ENCODE data around the gene OSBPL10. TPM values are rescaled to one million over a fixed set of nuclear protein-coding genes. Genes with fewer than 3 reads are reported as not detected.
"Not testable (repeated sequence)": the region's sequence is repeated elsewhere in the genome, so short reads cannot be mapped to it uniquely, and the experiment has no call there.

OSBPL10 gene
- total and polyA plus RNA-seq, 4 experiments from 2014 or later: 0.95 TPM; not detected in 3

DNA sequence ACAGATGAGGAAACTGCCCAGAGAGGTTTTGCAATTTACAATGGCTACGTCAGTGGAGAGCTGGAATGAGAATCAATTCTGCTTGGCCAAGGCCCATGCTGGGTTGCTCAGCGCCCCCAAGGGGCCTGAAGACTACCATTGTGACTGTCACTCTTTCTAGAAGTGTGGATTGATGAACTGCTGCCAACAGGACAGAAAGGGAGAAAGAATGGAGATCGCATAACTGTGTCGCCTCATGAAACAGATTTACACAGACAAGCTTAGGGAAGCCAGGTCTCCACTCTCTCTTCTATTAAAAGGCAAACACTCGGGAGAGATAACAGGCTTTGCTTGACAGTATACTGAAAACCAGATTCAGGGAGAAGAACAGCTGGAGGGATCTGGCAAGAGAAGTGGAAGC, 288.3 kb downstream of the OSBPL10 start:
- Mint-ChIP-seq H3K4me1 (no peaks in the 10 kb centered on the region), H3K27ac (no peak overlapping the region), H3K36me3 (no peaks in the 10 kb centered on the region), H3K4me3 (no peak overlapping the region), H3K9me3 (peaks cover 0 to 11% (median 4%) of the 10 kb centered on the region in 8 donors), H3K27me3 (no peaks in the 10 kb centered on the region)
- DNase-seq: no peak
- Histone ChIP-seq H3K27me3 (ENCODE audit: insufficient read depth, low read length) (no peaks in the 10 kb centered on the region), H3K9me3 (ENCODE audit: control insufficient read depth in 1 of 2, low read length in 2 of 2) (no peaks in the 10 kb centered on the region), H3K4me1 (ENCODE audit: insufficient read depth, low read length) (no peaks in the 10 kb centered on the region), H3K27ac (ENCODE audit: low read depth, low read length) (no peak overlapping the region), H3K36me3 (ENCODE audit: insufficient read depth, low read length) (no peaks in the 10 kb centered on the region), H3K4me3 (ENCODE audit: low read length in 2 of 2) (no peak overlapping the region)
- CTCF ChIA-PET (ENCODE audit: partially characterized antibody): interaction anchor here (0.7 to 1.0 kb wide), 2 partner anchors 540 to 923 kb away, joined by 3 to 5 read pairs; no protein-coding TSS in a partner anchor
- intact Hi-C loops (cut with micrococcal nuclease): no loop called here
- POLR2A ChIA-PET (ENCODE audit: partially characterized antibody): no interaction called here

DNA sequence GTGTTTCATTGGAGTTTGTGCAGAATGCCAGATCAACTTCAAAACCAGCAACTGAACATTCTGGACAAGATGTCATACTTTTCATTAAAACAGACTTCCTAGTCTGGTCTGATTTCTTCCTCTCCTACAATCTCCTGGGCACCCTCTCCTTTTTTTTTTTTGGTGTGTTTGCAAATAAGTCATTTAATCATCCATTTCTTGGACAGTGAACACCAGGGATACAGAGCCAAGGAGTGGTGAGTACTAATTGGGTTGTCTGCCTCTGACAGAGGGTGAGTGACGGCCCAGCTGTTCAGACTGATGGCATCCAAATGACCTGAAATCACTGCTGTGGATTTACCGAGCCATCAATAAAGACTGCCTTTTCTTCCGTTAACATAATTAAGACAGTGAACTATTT, 290.3 kb downstream of the OSBPL10 start:
- no peaks in the 10 kb centered on the region for H3K27me3 Mint-ChIP-seq

DNA sequence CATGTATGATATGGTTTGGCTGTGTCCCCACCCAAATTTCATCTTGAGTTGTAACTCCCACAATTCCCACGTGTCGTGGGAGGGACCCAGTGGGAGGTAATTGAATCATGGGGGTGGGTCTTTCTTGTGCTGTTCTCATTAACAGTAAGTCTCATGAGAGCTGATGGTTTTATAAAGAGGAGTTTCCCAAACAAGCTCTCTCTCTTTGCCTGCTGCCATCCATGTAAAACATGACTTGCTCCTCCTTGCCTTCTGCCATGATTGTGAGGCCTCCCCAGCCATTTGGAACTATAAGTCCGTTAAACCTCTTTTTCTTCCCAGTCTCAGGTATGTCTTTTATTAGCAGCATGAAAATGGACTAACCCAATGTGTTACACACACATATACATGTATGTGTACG, 291.5 kb downstream of the OSBPL10 start:
- CTCF ChIA-PET (ENCODE audit: partially characterized antibody); H3K9me3 ChIP-seq (ENCODE audit: control insufficient read depth in 1 of 2, low read length in 2 of 2); H3K4me1 ChIP-seq (ENCODE audit: insufficient read depth, low read length); H3K27ac Mint-ChIP-seq; POLR2A ChIA-PET (ENCODE audit: partially characterized antibody); H3K4me3 Mint-ChIP-seq; H3K36me3 Mint-ChIP-seq; H3K36me3 ChIP-seq (ENCODE audit: insufficient read depth, low read length); H3K27ac ChIP-seq (ENCODE audit: low read depth, low read length); H3K4me1 Mint-ChIP-seq; H3K27me3 Mint-ChIP-seq; DNase-seq; H3K4me3 ChIP-seq (ENCODE audit: low read length in 2 of 2); intact Hi-C loops (cut with micrococcal nuclease); H3K27me3 ChIP-seq (ENCODE audit: insufficient read depth, low read length): not testable (repeated sequence)
- peaks cover 0 to 11% (median 4%) of the 10 kb centered on the region in 8 donors for H3K9me3 Mint-ChIP-seq

More for the DNA sequence above, 290.3 kb downstream of the OSBPL10 start:
- POLR2A ChIA-PET (ENCODE audit: partially characterized antibody): no interaction called here
- Mint-ChIP-seq H3K9me3 (peaks cover 0 to 11% (median 4%) of the 10 kb centered on the region in 8 donors), H3K4me1 (no peaks in the 10 kb centered on the region), H3K36me3 (no peaks in the 10 kb centered on the region), H3K4me3 (no peak overlapping the region), H3K27ac (no peak overlapping the region)
- H3K36me3 ChIP-seq (ENCODE audit: insufficient read depth, low read length): no peaks in the 10 kb centered on the region
- CTCF ChIA-PET (ENCODE audit: partially characterized antibody): no interaction called here
- no peak overlapping the region for H3K4me3 ChIP-seq (ENCODE audit: low read length in 2 of 2)
- H3K27me3 ChIP-seq (ENCODE audit: insufficient read depth, low read length): no peaks in the 10 kb centered on the region
- H3K27ac ChIP-seq (ENCODE audit: low read depth, low read length): no peak overlapping the region
- intact Hi-C loops (cut with micrococcal nuclease): no loop called here
- H3K4me1 ChIP-seq (ENCODE audit: insufficient read depth, low read length): no peaks in the 10 kb centered on the region
- no peaks in the 10 kb centered on the region for H3K9me3 ChIP-seq (ENCODE audit: control insufficient read depth in 1 of 2, low read length in 2 of 2)
- no peak for DNase-seq

DNA sequence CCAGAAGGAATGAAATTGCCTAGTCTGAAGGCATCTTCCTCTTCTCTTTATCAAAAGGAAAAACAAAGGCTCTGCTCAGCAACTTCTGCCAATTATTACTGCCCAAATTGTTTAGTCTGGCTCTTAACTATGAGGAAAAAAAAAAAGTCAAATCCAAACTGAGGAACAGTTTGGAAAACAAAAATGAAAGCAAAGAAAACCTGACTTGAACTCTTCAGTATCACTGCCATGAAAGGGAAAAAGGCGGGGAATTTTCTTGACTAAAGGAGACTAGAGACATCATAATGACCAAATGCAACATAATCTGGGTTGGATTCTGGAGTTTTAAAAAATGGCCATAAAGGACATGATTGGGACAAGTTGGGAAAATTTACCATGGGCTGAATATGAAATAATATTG, 292.1 kb downstream of the OSBPL10 start:
- Histone ChIP-seq H3K4me1 (ENCODE audit: insufficient read depth, low read length) (no peaks in the 10 kb centered on the region), H3K4me3 (ENCODE audit: low read length in 2 of 2) (no peak overlapping the region), H3K36me3 (ENCODE audit: insufficient read depth, low read length) (no peaks in the 10 kb centered on the region), H3K27ac (ENCODE audit: low read depth, low read length) (no peak overlapping the region), H3K27me3 (ENCODE audit: insufficient read depth, low read length) (no peaks in the 10 kb centered on the region), H3K9me3 (ENCODE audit: control insufficient read depth in 1 of 2, low read length in 2 of 2) (no peaks in the 10 kb centered on the region)
- Mint-ChIP-seq H3K27ac (no peak overlapping the region), H3K9me3 (peaks cover 0 to 11% (median 4%) of the 10 kb centered on the region in 8 donors), H3K4me3 (no peak overlapping the region), H3K4me1 (no peaks in the 10 kb centered on the region), H3K36me3 (no peaks in the 10 kb centered on the region), H3K27me3 (no peaks in the 10 kb centered on the region)
- DNase-seq: no peak
- intact Hi-C loops (cut with micrococcal nuclease): no loop called here
- ChIA-PET POLR2A (ENCODE audit: partially characterized antibody) (no interaction called here), CTCF (ENCODE audit: partially characterized antibody) (no interaction called here)

DNA sequence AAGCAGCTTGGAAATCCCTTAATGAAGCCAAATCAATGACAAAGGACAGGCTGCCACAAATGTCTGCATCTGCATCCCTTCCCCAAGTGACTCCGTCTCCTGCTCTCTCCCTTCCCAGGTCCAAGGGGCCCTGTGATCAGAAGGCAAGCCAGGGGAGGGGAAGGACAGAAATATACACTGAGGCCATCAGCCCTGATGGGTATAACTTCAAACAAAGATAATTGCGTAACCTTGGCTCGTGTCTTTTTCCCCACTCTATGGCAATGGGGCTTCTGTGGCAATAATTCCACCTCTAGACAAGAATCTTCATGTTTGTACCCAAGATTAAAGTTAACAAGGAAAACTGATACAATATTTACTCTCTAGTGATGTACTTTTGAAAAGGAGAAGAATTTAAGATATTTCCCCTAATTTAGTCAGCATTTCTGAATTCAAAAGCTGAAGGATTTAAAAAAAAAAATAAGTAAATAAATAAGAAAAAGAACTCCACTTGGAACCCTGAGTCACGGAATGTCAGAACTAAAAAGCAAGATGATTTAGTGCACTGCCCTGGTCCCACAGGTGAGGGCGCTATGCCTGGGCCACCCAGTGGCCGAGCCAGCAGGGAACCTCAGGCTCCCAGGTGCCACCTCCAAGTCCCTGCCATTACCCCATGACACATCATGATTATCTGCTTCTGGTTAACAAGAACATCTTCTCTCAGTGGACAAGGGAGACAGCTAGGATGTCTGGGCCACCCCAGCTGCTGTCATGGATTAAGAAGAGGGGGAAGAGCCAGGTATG, 293.9 kb downstream of the OSBPL10 start:
- Histone ChIP-seq H3K27ac (ENCODE audit: low read depth, low read length) (no peak overlapping the region), H3K36me3 (ENCODE audit: insufficient read depth, low read length) (no peaks in the 10 kb centered on the region), H3K4me3 (ENCODE audit: low read length in 2 of 2) (no peak overlapping the region), H3K27me3 (ENCODE audit: insufficient read depth, low read length) (no peaks in the 10 kb centered on the region), H3K4me1 (ENCODE audit: insufficient read depth, low read length) (no peaks in the 10 kb centered on the region), H3K9me3 (ENCODE audit: control insufficient read depth in 1 of 2, low read length in 2 of 2) (no peaks in the 10 kb centered on the region)
- Mint-ChIP-seq H3K27ac (no peak overlapping the region), H3K9me3 (peaks cover 0 to 11% (median 4%) of the 10 kb centered on the region in 8 donors), H3K4me3 (no peak overlapping the region), H3K4me1 (no peaks in the 10 kb centered on the region), H3K36me3 (no peaks in the 10 kb centered on the region), H3K27me3 (no peaks in the 10 kb centered on the region)
- DNase-seq: no peak
- POLR2A ChIA-PET (ENCODE audit: partially characterized antibody): no interaction called here
- intact Hi-C loops (cut with micrococcal nuclease): no loop called here
- CTCF ChIA-PET (ENCODE audit: partially characterized antibody): no interaction called here

DNA sequence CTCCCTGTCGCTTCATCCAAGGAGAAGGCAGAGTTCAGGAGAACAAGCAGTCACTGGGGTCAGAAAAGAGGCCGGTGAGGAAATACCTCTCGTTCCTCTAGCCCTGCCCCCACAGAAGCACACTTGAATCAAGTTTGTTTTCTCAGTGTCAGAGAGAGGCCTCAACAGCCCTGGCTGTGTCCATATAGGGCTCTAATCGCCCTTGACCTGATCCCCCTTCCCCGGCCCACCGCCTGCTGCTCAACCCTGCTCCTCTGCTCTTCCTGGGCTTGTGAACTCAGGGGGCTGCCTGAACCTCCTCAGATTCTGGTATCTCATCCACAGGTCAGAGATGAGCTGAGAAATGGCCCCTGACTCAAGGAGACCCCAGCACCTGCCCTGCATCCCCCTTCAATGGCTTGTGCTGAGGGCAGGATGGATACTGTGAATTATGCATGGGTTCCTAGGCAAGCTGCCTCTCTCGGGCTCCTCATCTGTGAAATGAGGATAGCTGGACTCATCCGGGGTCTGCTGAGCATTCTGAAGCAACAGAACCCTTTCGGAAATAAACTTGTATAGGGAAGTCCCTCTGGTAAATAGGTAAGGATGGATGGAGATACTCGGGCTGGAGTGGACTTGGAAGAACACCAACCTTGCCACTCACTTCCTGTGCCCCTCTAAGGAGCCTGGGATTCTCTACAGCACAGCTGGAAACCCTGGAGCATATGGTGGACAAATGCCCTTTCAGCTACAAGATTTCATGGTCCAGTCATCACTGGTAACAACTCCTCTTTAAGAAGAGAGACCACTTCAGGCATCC, 300.8 kb downstream of the OSBPL10 start:
- H3K4me1 ChIP-seq (ENCODE audit: insufficient read depth, low read length): no peaks in the 10 kb centered on the region
- ChIA-PET POLR2A (ENCODE audit: partially characterized antibody) (no interaction called here), CTCF (ENCODE audit: partially characterized antibody) (no interaction called here)
- intact Hi-C loops (cut with micrococcal nuclease): no loop called here
- H3K27me3 Mint-ChIP-seq: no peaks in the 10 kb centered on the region
- no peaks in the 10 kb centered on the region for H3K9me3 ChIP-seq (ENCODE audit: control insufficient read depth in 1 of 2, low read length in 2 of 2)
- H3K27ac ChIP-seq (ENCODE audit: low read depth, low read length): no peak overlapping the region
- no peaks in the 10 kb centered on the region for H3K36me3 ChIP-seq (ENCODE audit: insufficient read depth, low read length)
- H3K4me3 ChIP-seq (ENCODE audit: low read length in 2 of 2): no peak overlapping the region
- no peaks in the 10 kb centered on the region for H3K27me3 ChIP-seq (ENCODE audit: insufficient read depth, low read length)
- H3K9me3 Mint-ChIP-seq: no peaks in the 10 kb centered on the region
- H3K27ac Mint-ChIP-seq: no peak overlapping the region
- H3K36me3 Mint-ChIP-seq: no peaks in the 10 kb centered on the region
- no peak overlapping the region for H3K4me3 Mint-ChIP-seq
- H3K4me1 Mint-ChIP-seq: no peaks in the 10 kb centered on the region
- DNase-seq: no peak

DNA sequence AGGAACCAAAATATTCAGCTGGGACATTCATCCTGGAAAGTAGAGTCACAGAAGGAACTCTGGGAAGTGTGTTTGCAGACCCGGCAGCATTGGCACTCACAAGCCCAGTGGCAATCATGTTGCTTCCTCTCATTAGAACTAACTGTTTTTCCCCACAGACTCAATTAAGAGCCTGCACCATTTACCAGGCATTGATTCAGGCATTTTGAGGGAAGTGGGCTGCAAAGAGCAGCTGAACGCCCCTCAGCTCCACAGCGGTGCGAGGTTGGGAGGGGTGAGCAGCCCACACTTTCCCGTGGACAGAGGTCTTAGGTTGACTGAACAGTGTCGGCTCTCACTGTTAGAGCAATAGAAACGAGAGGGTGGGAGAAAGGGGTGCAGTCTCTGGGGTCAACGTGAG, 304.5 kb downstream of the OSBPL10 start:
- CTCF ChIA-PET (ENCODE audit: partially characterized antibody): no interaction called here
- intact Hi-C loops (cut with micrococcal nuclease): no loop called here

More for the DNA sequence above, 304.5 kb downstream of the OSBPL10 start:
- Mint-ChIP-seq H3K4me1 (no peaks in the 10 kb centered on the region), H3K4me3 (no peak overlapping the region), H3K27ac (no peak overlapping the region), H3K27me3 (no peaks in the 10 kb centered on the region), H3K36me3 (no peaks in the 10 kb centered on the region), H3K9me3 (peaks cover 0 to 1% (median 0%) of the 10 kb centered on the region in 8 donors)
- POLR2A ChIA-PET (ENCODE audit: partially characterized antibody): no interaction called here
- Histone ChIP-seq H3K9me3 (ENCODE audit: control insufficient read depth in 1 of 2, low read length in 2 of 2) (no peaks in the 10 kb centered on the region), H3K4me1 (ENCODE audit: insufficient read depth, low read length) (no peaks in the 10 kb centered on the region), H3K27me3 (ENCODE audit: insufficient read depth, low read length) (no peaks in the 10 kb centered on the region), H3K4me3 (ENCODE audit: low read length in 2 of 2) (no peak overlapping the region), H3K27ac (ENCODE audit: low read depth, low read length) (no peak overlapping the region), H3K36me3 (ENCODE audit: insufficient read depth, low read length) (no peaks in the 10 kb centered on the region)
- DNase-seq: no peak
